Endothelial cell of umbilical vein (primary cell): Measurements from ENCODE around the gene FBN2. TPM values are rescaled to one million over a fixed set of nuclear protein-coding genes. Genes with fewer than 3 reads are reported as not detected.
A peak's percentile ranks its signal among the peaks of the same experiment; 100 is the strongest.

Experiments used
- BruUV-seq: library from RNA; stranded (reverse); fragments of 400-500 nt; replicated peaks from 2 replicates; lab custom pipeline; 2021; lab: Mats Ljungman, UMichigan
- CTCF ChIA-PET: fragments of 300-600, 350-600 bp; sonication (Branson Sonifier 250); formaldehyde crosslinking; loops from one replicate; lab custom pipeline; 2021; ENCODE audit warnings: antibody characterized with exemption, inconsistent platforms; lab: Charles Lee
- POLR2A ChIA-PET: fragments of 300-600, 350-600 bp; sonication (Branson Sonifier 250); formaldehyde crosslinking; loops from one replicate; lab custom pipeline; 2021; ENCODE audit warnings: antibody characterized with exemption, inconsistent platforms; lab: Charles Lee
- DNase-seq: peaks from one replicate; pipeline ENCODE4 v3.0.0-alpha.2; 2011; ENCODE audit warnings: low read depth, low spot score
- FAIRE-seq: peaks from 2 replicates; lab custom pipeline; 2011; peaks lifted over from hg19 to GRCh38; lab: Jason Lieb, UNC
- H2AFZ ChIP-seq: 2 replicates; pipeline ENCODE4 v1.6.0; 2012; ENCODE audit warnings: low read depth, low read length, control low read depth, inconsistent platforms
- H3K27ac ChIP-seq: 2 replicates; pipeline ENCODE4 v1.5.1; 2011; ENCODE audit warnings: low read depth, mild to moderate bottlenecking, control low read depth, low read length, moderate library complexity; ENCODE audit not compliant: insufficient read depth
- H3K27me3 ChIP-seq, 2 experiments: 2 replicates each; pipeline versions ENCODE4 v1.6.0 to v1.6.1; 2011; ENCODE audit warnings: low read length in 2 of 2, mixed read lengths in 1 of 2; ENCODE audit not compliant: control insufficient read depth in 2 of 2, insufficient read depth in 2 of 2
- H3K36me3 ChIP-seq, 2 experiments: 2 replicates in 1 of 2; 3 replicates in 1 of 2; pipeline ENCODE4 v1.5.1; 2011; ENCODE audit warnings: low read length in 2 of 2, mild to moderate bottlenecking in 1 of 2, moderate library complexity in 1 of 2; ENCODE audit not compliant: control insufficient read depth in 2 of 2, insufficient read depth in 2 of 2; ENCODE audit errors: extremely low read depth in 1 of 2
- H3K4me1 ChIP-seq: 3 replicates; pipeline ENCODE4 v1.5.1; 2011; ENCODE audit warnings: mild to moderate bottlenecking, low read length; ENCODE audit not compliant: control insufficient read depth, insufficient read depth; ENCODE audit errors: extremely low read depth
- H3K4me2 ChIP-seq: 2 replicates; pipeline ENCODE4 v1.6.1; 2011; ENCODE audit warnings: low read length, control low read depth, mixed read lengths; ENCODE audit not compliant: insufficient read depth
- H3K4me3 ChIP-seq, 3 experiments: fragments of 200-600 bp in 1 of 3; sonication (generic), shearing (Covaris generic) in 1 of 3; replicated peaks in 1 of 3; 2 replicates each; pipeline ENCODE4 v1.5.1; 2011 to 2016; ENCODE audit warnings: control low read depth in 3 of 3, low read length in 3 of 3, mild to moderate bottlenecking in 2 of 3, inconsistent platforms in 1 of 3, low read depth in 1 of 3, moderate library complexity in 1 of 3; ENCODE audit not compliant: insufficient read depth in 1 of 3
- H3K79me2 ChIP-seq: 2 replicates; pipeline ENCODE4 v1.6.0; 2012; ENCODE audit warnings: low read length, inconsistent platforms; ENCODE audit not compliant: control insufficient read depth, insufficient read depth
- H3K9ac ChIP-seq: replicated peaks from 2 replicates; pipeline ENCODE3; 2011; ENCODE audit warnings: low read length, control low read depth; ENCODE audit not compliant: insufficient read depth; ENCODE audit errors: extremely low read depth
- H3K9me1 ChIP-seq: replicated peaks from 3 replicates; pipeline ENCODE4 v1.6.0; 2011; ENCODE audit warnings: mild to moderate bottlenecking, low read length; ENCODE audit not compliant: control insufficient read depth, insufficient read depth; ENCODE audit errors: extremely low read depth
- H3K9me3 ChIP-seq: replicated peaks from 2 replicates; pipeline ENCODE4 v1.5.1; 2012; ENCODE audit warnings: low read length, inconsistent platforms; ENCODE audit not compliant: control insufficient read depth, insufficient read depth
- H4K20me1 ChIP-seq: replicated peaks from 2 replicates; pipeline ENCODE3; 2011; ENCODE audit warnings: mild to moderate bottlenecking, low read length; ENCODE audit not compliant: control insufficient read depth, insufficient read depth; ENCODE audit errors: extremely low read depth
- CTCF ChIP-seq, 2 donors: IDR thresholded peaks; 1 replicate in 1 of 2; 2 replicates in 1 of 2; pipeline ENCODE4 v1.5.1; 2011; ENCODE audit warnings: low read length in 2 of 2, mild to moderate bottlenecking in 2 of 2, moderate library complexity in 2 of 2, control low read depth in 1 of 2, inconsistent platforms in 1 of 2, low read depth in 1 of 2; ENCODE audit not compliant: insufficient read depth in 1 of 2; ENCODE audit errors: extremely low read depth in 1 of 2
- EZH2 ChIP-seq: IDR thresholded peaks from 2 replicates; pipeline ENCODE4 v1.6.1; 2012; ENCODE audit warnings: borderline replicate concordance, low read depth, mild to moderate bottlenecking, moderate library complexity, low read length, inconsistent platforms; ENCODE audit not compliant: severe bottlenecking
- FOS ChIP-seq: IDR thresholded peaks from 2 replicates; pipeline ENCODE4 v1.6.1; 2011; ENCODE audit warnings: mild to moderate bottlenecking, low read length, moderate library complexity, borderline replicate concordance; ENCODE audit not compliant: insufficient read depth
- GATA2 ChIP-seq: IDR thresholded peaks from 2 replicates; pipeline ENCODE4 v1.7.0; 2011; ENCODE audit warnings: low read depth, mild to moderate bottlenecking, moderate library complexity, mixed read lengths, low read length; ENCODE audit not compliant: insufficient read length, insufficient read depth
- JUN ChIP-seq: IDR thresholded peaks from 2 replicates; pipeline ENCODE4 v1.6.1; 2011; ENCODE audit warnings: borderline replicate concordance, low read depth; ENCODE audit not compliant: insufficient read length, insufficient read depth
- MYC ChIP-seq: IDR thresholded peaks from one replicate; pipeline ENCODE4 v1.6.1; 2011; ENCODE audit warnings: mild to moderate bottlenecking, low read depth, low read length
- dilution Hi-C: fragments of 300-500 bp; cut with MboI; formaldehyde crosslinking; loops from one replicate; pipeline ENCODE4 v1.15.0; 2019; ENCODE audit warnings: low sequenced_read_pairs; ENCODE audit not compliant: extremely low pct_ligation_motif_present
- intact Hi-C: fragments of 100-400 bp; cut with micrococcal nuclease; formaldehyde crosslinking; loops from one replicate; pipeline ENCODE4 v1.10.0; 2022
- polyA plus RNA-seq, 4 experiments: library from polyadenylated mRNA; depleted of rRNA in 3 of 4; stranded (reverse) in 3 of 4; unstranded in 1 of 4; fragments of >200 nt; gene quantifications; 2 replicates each; pipeline versions ENCODE4 v1.2.1 to v1.2.3, GENCODE V29; 2011 to 2012; ENCODE audit warnings: missing spikeins in 1 of 4
- total RNA-seq: library from RNA; stranded (reverse); gene quantifications from 2 replicates; pipeline ENCODE4 v1.2.3, GENCODE V29; 2021

The FBN2 gene
- total and polyA plus RNA-seq, 2 donors (not counting 3 experiments of a cell fraction or from before 2014, with no cell fraction given): 21.8 to 57.4 TPM

DNA sequence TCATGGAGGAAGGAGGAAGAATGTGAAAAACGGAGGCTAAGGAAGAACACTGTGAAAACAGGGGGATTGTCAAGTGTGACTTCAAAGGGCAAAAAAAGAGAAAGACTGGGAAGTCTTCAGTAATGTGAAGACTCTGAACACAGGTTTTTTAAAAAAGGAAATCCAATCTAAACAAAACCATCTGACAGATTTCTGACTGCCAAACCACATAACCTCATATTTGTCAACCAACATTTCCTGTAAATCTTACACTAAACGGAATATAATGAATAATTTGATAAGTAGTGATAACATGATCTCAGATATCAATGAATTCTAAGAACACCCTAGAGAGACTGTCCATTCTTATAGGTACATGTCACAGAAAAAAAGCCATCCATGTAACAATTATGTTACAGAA is 124.7 kb downstream of the FBN2 start:
- H3K4me2 ChIP-seq: no peak overlapping the region

More for the DNA sequence above, 124.7 kb downstream of the FBN2 start:
- H3K27me3 ChIP-seq: peaks cover 0 to 1% of the 10 kb centered on the region in 2 experiments
- no peaks in the 10 kb centered on the region for H3K9me1 ChIP-seq
- H4K20me1 ChIP-seq: no peaks in the 10 kb centered on the region
- DNase-seq (peak; percentile 23), FAIRE-seq (no peak)
- POLR2A ChIA-PET: no interaction called here
- dilution Hi-C loops (no loop called here), intact Hi-C loops (loop anchor here (5.0 to 10.0 kb wide), 2 partner anchors 124 to 411 kb away; partner anchors contain the start of gene FBN2)
- no peak overlapping the region for H2AFZ ChIP-seq
- no peaks in the 10 kb centered on the region for H3K79me2 ChIP-seq
- H3K9ac ChIP-seq: no peak overlapping the region
- no peak for TF ChIP-seq CTCF (IDR thresholded peaks at IDR 0.05; ENCODE audit: extremely low read depth in 1 of 2, insufficient read depth in 1 of 2, low read depth in 1 of 2, low read length in 2 of 2)
- no peak for TF ChIP-seq GATA2
- no peak for TF ChIP-seq FOS
- no peak for TF ChIP-seq MYC
- no peak for TF ChIP-seq EZH2
- TF ChIP-seq JUN: no peak
- H3K9me3 ChIP-seq: no peaks in the 10 kb centered on the region
- no peak overlapping the region for H3K4me3 ChIP-seq
- H3K27ac ChIP-seq: no peak overlapping the region
- CTCF ChIA-PET: interaction anchor here (1.0 to 2.8 kb wide), 4 partner anchors 9 to 431 kb away, joined by 3 to 13 read pairs (median 4); no protein-coding TSS in a partner anchor
- H3K36me3 ChIP-seq: no peaks in the 10 kb centered on the region
- H3K4me1 ChIP-seq: peaks cover 26% of the 10 kb centered on the region
- no TSS peak for BruUV-seq
